ENCODE data around the gene MED27. TPM values are rescaled to one million over a fixed set of nuclear protein-coding genes. Genes with fewer than 3 reads are reported as not detected.

The MED27 gene
- total and polyA plus RNA-seq, 7 donors, result 11.9 to 19.7 (median 15.6) TPM

GRCh38 chr9:131997076-131997475 lies 82.6 kb downstream of the MED27 start:
- H3K4me1 ChIP-seq, result peaks cover 0 to 12% (median 10%) of the 10 kb centered on the region in 4 donors
- no peak overlapping the region for H3K4me3 ChIP-seq
- no peaks in the 10 kb centered on the region for H3K27me3 ChIP-seq
- no peaks in the 10 kb centered on the region for H3K9me3 ChIP-seq
- H3K36me3 ChIP-seq, result peaks cover 0 to 7% (median 0%) of the 10 kb centered on the region in 4 donors
- intact Hi-C loops (cut with DNase I), result no loop called here
- no peak overlapping the region for H3K27ac ChIP-seq
- TF ChIP-seq POLR2A (IDR thresholded peaks at IDR 0.05) (no peak), CTCF (IDR thresholded peaks at IDR 0.05) (no peak), EP300 (IDR thresholded peaks at IDR 0.05) (no peak), POLR2AphosphoS5 (IDR thresholded peaks at IDR 0.05) (no peak)
- DNase-seq, result no peak
- 94 to 97% methylated on average over 6 of the region's 6 CpGs for WGBS, 2 donors

- 97 to 98% methylated on average over 2 of the region's 2 CpGs for WGBS, 2 donors
- Histone ChIP-seq H3K9me3 (no peaks in the 10 kb centered on the region), H3K4me3 (no peak overlapping the region), H3K4me1 (peaks cover 0 to 12% (median 10%) of the 10 kb centered on the region in 4 donors), H3K27ac (no peak overlapping the region), H3K27me3 (no peaks in the 10 kb centered on the region), H3K36me3 (peaks cover 0 to 7% (median 0%) of the 10 kb centered on the region in 4 donors)
- intact Hi-C loops (cut with DNase I), result no loop called here
- TF ChIP-seq POLR2A (IDR thresholded peaks at IDR 0.05) (no peak), EP300 (IDR thresholded peaks at IDR 0.05) (no peak), CTCF (IDR thresholded peaks at IDR 0.05) (no peak), POLR2AphosphoS5 (IDR thresholded peaks at IDR 0.05) (no peak)
- DNase-seq, result no peak
Observed at GRCh38 chr9:131995382-131995781, 84.3 kb downstream of the MED27 start.

- H3K9me3 ChIP-seq, result no peaks in the 10 kb centered on the region
- intact Hi-C loops (cut with DNase I), result no loop called here
- DNase-seq, result no peak
- H3K36me3 ChIP-seq, result peaks cover 0 to 7% (median 0%) of the 10 kb centered on the region in 4 donors
- H3K27ac ChIP-seq, result no peak overlapping the region
- WGBS, 2 donors, result 78% methylated on average over 6 of the region's 6 CpGs
- TF ChIP-seq CTCF (IDR thresholded peaks at IDR 0.05) (no peak), POLR2A (IDR thresholded peaks at IDR 0.05) (no peak), EP300 (IDR thresholded peaks at IDR 0.05) (no peak), POLR2AphosphoS5 (IDR thresholded peaks at IDR 0.05) (no peak)
- H3K4me1 ChIP-seq, result peaks cover 0 to 12% (median 10%) of the 10 kb centered on the region in 4 donors
- H3K4me3 ChIP-seq, result no peak overlapping the region
- no peaks in the 10 kb centered on the region for H3K27me3 ChIP-seq
Observed at GRCh38 chr9:131994364-131995125, 85.1 kb downstream of the MED27 start.

- Histone ChIP-seq H3K36me3 (peaks cover 0 to 7% (median 0%) of the 10 kb centered on the region in 4 donors), H3K27ac (no peak overlapping the region), H3K9me3 (no peaks in the 10 kb centered on the region), H3K27me3 (no peaks in the 10 kb centered on the region), H3K4me1 (peaks cover 0 to 10% (median 7%) of the 10 kb centered on the region in 4 donors), H3K4me3 (no peak overlapping the region)
- intact Hi-C loops (cut with DNase I), result no loop called here
- WGBS, 2 donors, result 83 to 88% methylated on average over 10 of the region's 10 CpGs
- DNase-seq, result no peak
- TF ChIP-seq EP300 (IDR thresholded peaks at IDR 0.05) (no peak), POLR2AphosphoS5 (IDR thresholded peaks at IDR 0.05) (no peak), CTCF (IDR thresholded peaks at IDR 0.05) (no peak), POLR2A (IDR thresholded peaks at IDR 0.05) (no peak)
Observed at GRCh38 chr9:131992906-131993657, 86.6 kb downstream of the MED27 start.

All from sigmoid colon (tissue), 7 donors.